Measurements from ENCODE around the gene CEPT1. TPM values are rescaled to one million over a fixed set of nuclear protein-coding genes. Genes with fewer than 3 reads are reported as not detected.

CEPT1 gene
- total and polyA plus RNA-seq, 4 donors = 36.9 to 69.5 (median 43.9) TPM

GRCh38 chr1:111145542-111145941 is 5.5 kb downstream of the CEPT1 start:
- Histone ChIP-seq H3K9me3 (ENCODE audit: control insufficient read depth, insufficient read depth, low read length) (no peaks in the 10 kb centered on the region), H3K4me3 (ENCODE audit: low read depth, low read length) (no peak overlapping the region), H3K27me3 (ENCODE audit: control insufficient read depth, insufficient read depth, low read length) (no peaks in the 10 kb centered on the region), H3K36me3 (ENCODE audit: control insufficient read depth, insufficient read depth, low read length) (peaks cover 10% of the 10 kb centered on the region), H3K27ac (ENCODE audit: low read depth, low read length) (no peak overlapping the region), H3K4me1 (ENCODE audit: control insufficient read depth, insufficient read depth, low read length) (no peaks in the 10 kb centered on the region)
- no peak for DNase-seq (ENCODE audit: low read depth in 4 of 6, low spot score in 6 of 6)
- WGBS (ENCODE audit: insufficient coverage) = 82% methylated on average over 1 of the region's 2 CpGs

DNA sequence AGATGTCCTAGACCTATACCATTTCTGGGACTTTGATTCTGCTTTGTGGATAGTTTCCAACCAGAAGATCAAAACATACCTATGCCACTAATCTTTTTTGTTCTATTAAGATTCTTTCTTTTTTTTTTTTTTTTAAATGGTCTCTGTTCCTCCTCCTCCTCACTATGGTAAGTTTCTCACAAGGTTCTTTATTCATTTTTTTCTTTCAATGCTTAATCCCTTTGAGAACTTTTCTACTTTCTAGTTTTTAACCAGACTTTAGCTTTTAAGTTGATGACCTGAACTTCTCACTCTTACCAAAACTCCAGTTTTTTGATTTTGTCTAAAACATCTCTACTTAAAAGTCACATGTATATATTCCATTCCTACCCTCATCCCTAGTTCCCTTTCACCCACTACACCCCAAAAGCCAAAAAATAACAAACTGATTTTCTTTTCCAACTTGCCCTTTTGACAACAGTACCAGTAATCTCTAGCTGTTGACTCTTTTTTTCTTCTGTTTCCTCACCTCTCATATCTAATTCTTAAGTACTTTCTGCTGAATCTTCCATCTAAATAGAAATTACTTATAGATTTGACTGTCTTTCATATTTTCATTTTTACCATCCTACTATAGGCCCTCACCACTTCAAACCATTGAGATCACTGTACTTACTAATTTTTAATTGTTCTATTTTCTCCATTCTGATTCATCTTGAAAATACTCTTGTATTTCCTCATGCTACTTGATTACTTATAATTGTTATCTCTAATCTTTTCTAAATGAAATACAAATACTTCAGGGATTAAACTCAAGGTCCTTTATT is 6.1 kb downstream of the CEPT1 start:
- H3K4me3 ChIP-seq (ENCODE audit: low read depth, low read length) = no peak overlapping the region
- no peaks in the 10 kb centered on the region for H3K27me3 ChIP-seq (ENCODE audit: control insufficient read depth, insufficient read depth, low read length)
- H3K4me1 ChIP-seq (ENCODE audit: control insufficient read depth, insufficient read depth, low read length) = no peaks in the 10 kb centered on the region
- DNase-seq (ENCODE audit: low read depth in 4 of 6, low spot score in 6 of 6) = no peak
- H3K9me3 ChIP-seq (ENCODE audit: control insufficient read depth, insufficient read depth, low read length) = no peaks in the 10 kb centered on the region
- no peak overlapping the region for H3K27ac ChIP-seq (ENCODE audit: low read depth, low read length)
- H3K36me3 ChIP-seq (ENCODE audit: control insufficient read depth, insufficient read depth, low read length) = peaks cover 13% of the 10 kb centered on the region

DNA sequence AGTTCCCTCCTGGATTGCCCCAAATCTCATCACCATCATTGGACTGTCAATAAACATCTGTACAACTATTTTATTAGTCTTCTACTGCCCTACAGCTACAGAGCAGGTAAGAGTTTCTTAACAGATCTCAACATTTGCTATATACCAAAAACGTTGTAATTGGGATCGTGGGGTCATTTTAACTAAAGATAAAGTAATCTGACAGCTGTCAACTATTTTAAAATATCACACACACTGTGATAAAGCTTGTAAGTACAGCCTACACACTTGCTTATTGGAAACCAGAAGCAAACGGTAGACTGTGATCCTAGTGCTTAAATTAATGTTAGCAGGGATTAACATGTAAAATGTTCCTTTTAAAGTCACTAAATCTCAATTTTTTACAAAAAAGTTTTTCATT is 7.9 kb downstream of the CEPT1 start:
- H3K27me3 ChIP-seq (ENCODE audit: control insufficient read depth, insufficient read depth, low read length) = no peaks in the 10 kb centered on the region
- DNase-seq (ENCODE audit: low read depth in 4 of 6, low spot score in 6 of 6) = no peak
- no peak overlapping the region for H3K27ac ChIP-seq (ENCODE audit: low read depth, low read length)
- H3K4me3 ChIP-seq (ENCODE audit: low read depth, low read length) = no peak overlapping the region
- no CpG with 5 or more reads among the region's 3 CpGs for WGBS (ENCODE audit: insufficient coverage)
- no peaks in the 10 kb centered on the region for H3K4me1 ChIP-seq (ENCODE audit: control insufficient read depth, insufficient read depth, low read length)
- H3K36me3 ChIP-seq (ENCODE audit: control insufficient read depth, insufficient read depth, low read length) = peaks cover 15% of the 10 kb centered on the region
- H3K9me3 ChIP-seq (ENCODE audit: control insufficient read depth, insufficient read depth, low read length) = no peaks in the 10 kb centered on the region

DNA sequence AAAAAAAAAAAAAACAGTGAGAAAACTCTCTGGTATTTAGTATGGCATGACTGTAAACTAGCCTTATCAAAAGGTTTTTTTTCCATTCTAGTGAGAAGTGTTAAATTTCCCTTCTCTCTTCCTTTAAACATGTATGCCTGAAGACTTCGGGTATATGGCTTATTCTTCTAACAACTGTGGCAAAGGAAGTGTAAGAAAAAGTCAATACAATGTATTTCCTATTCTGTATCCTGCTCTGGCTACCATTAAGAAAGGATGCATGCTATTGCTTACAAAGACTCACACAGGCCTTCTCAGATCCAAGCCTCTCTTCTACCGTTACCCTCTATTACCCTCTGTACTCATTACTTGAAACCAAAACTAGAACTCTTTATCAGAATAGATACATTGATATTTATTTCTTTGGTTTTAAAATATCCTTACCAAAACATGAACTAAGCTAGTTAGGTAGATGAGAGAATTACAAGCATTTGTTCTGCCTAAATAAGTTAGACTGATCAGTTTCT is 8.4 kb downstream of the CEPT1 start:
- Histone ChIP-seq H3K27ac (ENCODE audit: low read depth, low read length) (no peak overlapping the region), H3K36me3 (ENCODE audit: control insufficient read depth, insufficient read depth, low read length) (peaks cover 19% of the 10 kb centered on the region), H3K27me3 (ENCODE audit: control insufficient read depth, insufficient read depth, low read length) (no peaks in the 10 kb centered on the region), H3K9me3 (ENCODE audit: control insufficient read depth, insufficient read depth, low read length) (no peaks in the 10 kb centered on the region), H3K4me1 (ENCODE audit: control insufficient read depth, insufficient read depth, low read length) (no peaks in the 10 kb centered on the region), H3K4me3 (ENCODE audit: low read depth, low read length) (no peak overlapping the region)
- no peak for DNase-seq (ENCODE audit: low read depth in 4 of 6, low spot score in 6 of 6)
- WGBS (ENCODE audit: insufficient coverage) = no CpG with 5 or more reads among the region's 2 CpGs

GRCh38 chr1:111151838-111152237 is 11.8 kb downstream of the CEPT1 start:
- DNase-seq (ENCODE audit: low read depth in 4 of 6, low spot score in 6 of 6) = no peak
- no CpG with 5 or more reads among the region's 3 CpGs for WGBS (ENCODE audit: insufficient coverage)
- Histone ChIP-seq H3K36me3 (ENCODE audit: control insufficient read depth, insufficient read depth, low read length) (peaks cover 16% of the 10 kb centered on the region), H3K27ac (ENCODE audit: low read depth, low read length) (no peak overlapping the region), H3K4me1 (ENCODE audit: control insufficient read depth, insufficient read depth, low read length) (no peaks in the 10 kb centered on the region), H3K9me3 (ENCODE audit: control insufficient read depth, insufficient read depth, low read length) (no peaks in the 10 kb centered on the region), H3K4me3 (ENCODE audit: low read depth, low read length) (no peak overlapping the region), H3K27me3 (ENCODE audit: control insufficient read depth, insufficient read depth, low read length) (no peaks in the 10 kb centered on the region)

- no peaks in the 10 kb centered on the region for H3K9me3 ChIP-seq (ENCODE audit: control insufficient read depth, insufficient read depth, low read length)
- H3K27me3 ChIP-seq (ENCODE audit: control insufficient read depth, insufficient read depth, low read length) = no peaks in the 10 kb centered on the region
- 100% methylated on average over 1 of the region's 5 CpGs for WGBS (ENCODE audit: insufficient coverage)
- no peak overlapping the region for H3K27ac ChIP-seq (ENCODE audit: low read depth, low read length)
- no peak overlapping the region for H3K4me3 ChIP-seq (ENCODE audit: low read depth, low read length)
- no peak for DNase-seq (ENCODE audit: low read depth in 4 of 6, low spot score in 6 of 6)
- H3K4me1 ChIP-seq (ENCODE audit: control insufficient read depth, insufficient read depth, low read length) = no peaks in the 10 kb centered on the region
- peaks cover 11% of the 10 kb centered on the region for H3K36me3 ChIP-seq (ENCODE audit: control insufficient read depth, insufficient read depth, low read length)
These were observed 14.3 kb downstream of the CEPT1 start for GRCh38 chr1:111154021-111154999.

DNA sequence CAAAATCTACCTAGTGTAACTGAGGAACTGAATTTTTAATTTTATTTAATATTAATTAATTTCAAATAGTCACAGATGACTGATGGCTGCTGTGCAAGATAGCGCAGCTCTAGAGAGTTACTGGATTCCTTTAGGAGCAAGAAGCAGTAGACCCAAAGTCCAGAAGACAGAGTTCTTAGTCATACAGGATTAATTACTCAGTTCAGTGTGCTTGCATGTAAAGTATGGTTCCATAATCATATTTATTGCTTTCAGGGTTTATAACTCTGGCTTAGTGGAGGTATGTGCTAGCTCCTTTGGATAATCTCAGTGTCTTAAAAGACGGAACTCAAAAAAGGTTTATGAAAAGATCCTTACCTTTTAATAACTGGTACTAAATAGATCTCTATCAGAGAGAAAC is 17.4 kb downstream of the CEPT1 start:
- H3K27ac ChIP-seq (ENCODE audit: low read depth, low read length) = no peak overlapping the region
- DNase-seq (ENCODE audit: low read depth in 4 of 6, low spot score in 6 of 6) = no peak
- H3K4me1 ChIP-seq (ENCODE audit: control insufficient read depth, insufficient read depth, low read length) = no peaks in the 10 kb centered on the region
- no peaks in the 10 kb centered on the region for H3K27me3 ChIP-seq (ENCODE audit: control insufficient read depth, insufficient read depth, low read length)
- no peak overlapping the region for H3K4me3 ChIP-seq (ENCODE audit: low read depth, low read length)
- H3K36me3 ChIP-seq (ENCODE audit: control insufficient read depth, insufficient read depth, low read length) = peaks cover 8% of the 10 kb centered on the region
- no CpG with 5 or more reads among the region's 2 CpGs for WGBS (ENCODE audit: insufficient coverage)
- no peaks in the 10 kb centered on the region for H3K9me3 ChIP-seq (ENCODE audit: control insufficient read depth, insufficient read depth, low read length)

DNA sequence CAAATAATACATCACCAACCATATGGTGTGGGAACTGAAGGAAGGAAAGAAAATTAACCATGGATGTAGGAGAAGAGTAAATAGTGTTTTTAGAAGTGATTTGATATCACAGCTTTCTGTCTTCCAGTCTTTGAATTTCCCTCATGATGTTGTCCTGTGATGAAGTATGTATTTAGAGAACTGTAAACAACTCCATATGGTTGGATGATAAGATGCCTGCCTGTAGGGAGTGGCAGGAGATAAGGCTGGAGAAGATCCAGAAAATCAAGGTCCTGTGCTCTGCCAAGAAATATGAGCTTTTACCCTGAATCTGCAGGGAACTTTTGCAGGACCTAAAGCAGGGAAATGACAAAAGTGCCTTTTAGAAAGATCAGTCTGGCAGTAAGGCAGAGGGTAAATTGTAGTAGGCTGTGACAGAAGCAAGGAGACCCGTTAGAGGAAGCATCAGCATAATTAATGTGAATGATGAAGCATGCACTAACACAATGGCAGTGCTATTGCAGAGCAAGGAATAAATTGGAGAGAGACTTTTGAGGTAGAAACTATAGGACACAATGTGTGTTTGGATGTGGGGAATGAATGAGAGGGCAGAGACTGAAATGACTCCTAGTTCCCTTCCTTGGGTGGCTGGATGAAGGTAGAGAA is 21.9 kb downstream of the CEPT1 start:
- peak in 2 of 6 donors; percentile 1 to 78 for DNase-seq (ENCODE audit: low read depth in 4 of 6, low spot score in 6 of 6)
- no peaks in the 10 kb centered on the region for H3K4me1 ChIP-seq (ENCODE audit: control insufficient read depth, insufficient read depth, low read length)
- H3K9me3 ChIP-seq (ENCODE audit: control insufficient read depth, insufficient read depth, low read length) = no peaks in the 10 kb centered on the region
- no peak overlapping the region for H3K27ac ChIP-seq (ENCODE audit: low read depth, low read length)
- H3K27me3 ChIP-seq (ENCODE audit: control insufficient read depth, insufficient read depth, low read length) = no peaks in the 10 kb centered on the region
- no CpG with 5 or more reads among the region's 1 CpG for WGBS (ENCODE audit: insufficient coverage)
- H3K36me3 ChIP-seq (ENCODE audit: control insufficient read depth, insufficient read depth, low read length) = peaks cover 6% of the 10 kb centered on the region
- no peak overlapping the region for H3K4me3 ChIP-seq (ENCODE audit: low read depth, low read length)

DNA sequence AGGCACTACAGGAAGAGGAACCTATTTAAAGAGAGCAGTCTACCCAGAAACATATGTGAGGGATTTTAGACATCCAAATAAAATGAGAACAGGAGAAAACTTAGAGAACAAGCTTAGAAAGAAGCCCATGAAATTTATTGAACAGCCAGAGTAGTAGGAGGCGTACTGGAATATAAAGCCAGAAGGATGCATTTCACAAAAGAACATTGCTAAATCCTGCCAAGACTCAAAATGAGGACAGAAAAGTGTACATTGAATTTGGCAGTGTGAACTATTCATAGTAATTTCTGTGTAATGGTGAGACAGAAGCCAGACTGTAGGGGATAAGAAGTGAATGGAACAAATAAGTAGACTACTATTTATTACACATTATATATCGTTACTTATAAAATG is 22.5 kb downstream of the CEPT1 start:
- WGBS (ENCODE audit: insufficient coverage) = no CpG with 5 or more reads among the region's 2 CpGs
- no peaks in the 10 kb centered on the region for H3K27me3 ChIP-seq (ENCODE audit: control insufficient read depth, insufficient read depth, low read length)
- no peaks in the 10 kb centered on the region for H3K9me3 ChIP-seq (ENCODE audit: control insufficient read depth, insufficient read depth, low read length)
- no peaks in the 10 kb centered on the region for H3K4me1 ChIP-seq (ENCODE audit: control insufficient read depth, insufficient read depth, low read length)
- H3K27ac ChIP-seq (ENCODE audit: low read depth, low read length) = no peak overlapping the region
- no peak overlapping the region for H3K4me3 ChIP-seq (ENCODE audit: low read depth, low read length)
- peak in 2 of 6 donors; percentile 2 to 57 for DNase-seq (ENCODE audit: low read depth in 4 of 6, low spot score in 6 of 6)
- H3K36me3 ChIP-seq (ENCODE audit: control insufficient read depth, insufficient read depth, low read length) = peaks cover 6% of the 10 kb centered on the region
